OCI-M2 (cell line): ENCODE measurements around the gene LTBP1.

ENCODE experiments used
- DNase-seq: peaks from one replicate; lab custom pipeline; 2025; ENCODE audit not compliant: unreplicated experiment; lab: John Stamatoyannopoulos, UW

The LTBP1 gene

GRCh38 chr2:33107690-33108482 is 161.1 kb downstream of the LTBP1 start:
- DNase-seq, result no peak

GRCh38 chr2:33108483-33109443 is 162.0 kb downstream of the LTBP1 start:
- DNase-seq, result peak; percentile 40

GRCh38 chr2:33110461-33110860 is 163.7 kb downstream of the LTBP1 start:
- DNase-seq, result no peak

- no peak for DNase-seq
These were observed 164.3 kb downstream of the LTBP1 start for GRCh38 chr2:33111002-33111446.

- DNase-seq, result no peak
These were observed 168.4 kb downstream of the LTBP1 start for GRCh38 chr2:33115196-33115595.

GRCh38 chr2:33115728-33116127 is 169.0 kb downstream of the LTBP1 start:
- no peak for DNase-seq

GRCh38 chr2:33116799-33117198 is 170.0 kb downstream of the LTBP1 start:
- no peak for DNase-seq

GRCh38 chr2:33118651-33119050 is 171.9 kb downstream of the LTBP1 start:
- DNase-seq, result no peak

GRCh38 chr2:33121416-33121815 is 174.7 kb downstream of the LTBP1 start:
- no peak for DNase-seq

GRCh38 chr2:33121925-33122324 is 175.2 kb downstream of the LTBP1 start:
- DNase-seq, result no peak

- DNase-seq, result peak; percentile 37
These were observed 176.0 kb downstream of the LTBP1 start for GRCh38 chr2:33122726-33123125.

GRCh38 chr2:33123216-33123615 is 176.5 kb downstream of the LTBP1 start:
- DNase-seq, result no peak

GRCh38 chr2:33126552-33126951 is 179.8 kb downstream of the LTBP1 start:
- no peak for DNase-seq

GRCh38 chr2:33126958-33127357 is 180.2 kb downstream of the LTBP1 start:
- DNase-seq, result no peak

- DNase-seq, result no peak
These were observed 182.7 kb downstream of the LTBP1 start for GRCh38 chr2:33129263-33130053.

GRCh38 chr2:33130054-33130447 is 183.3 kb downstream of the LTBP1 start:
- no peak for DNase-seq

- DNase-seq, result no peak
These were observed 183.8 kb downstream of the LTBP1 start for GRCh38 chr2:33130544-33130943.

- no peak for DNase-seq
These were observed 184.4 kb downstream of the LTBP1 start for GRCh38 chr2:33131111-33131510.

- DNase-seq, result no peak
These were observed 185.0 kb downstream of the LTBP1 start for GRCh38 chr2:33131749-33132148.

GRCh38 chr2:33133454-33133952 is 186.8 kb downstream of the LTBP1 start:
- no peak for DNase-seq
